PFSK-1 (cell line): Measurements from ENCODE around the gene VSIG10L2.

Experiments used
- FOXP2 ChIP-seq: optimal IDR thresholded peaks from 2 replicates; pipeline ENCODE3; 2011; ENCODE audit warnings: borderline replicate concordance, control low read depth, inconsistent platforms; ENCODE audit not compliant: insufficient read depth; ENCODE audit errors: extremely low read length, extremely low read depth
- POLR2AphosphoS5 ChIP-seq: IDR thresholded peaks from 2 replicates; pipeline ENCODE4 v1.6.1; 2012; ENCODE audit warnings: low read depth, mild to moderate bottlenecking, control low read depth, low read length, moderate library complexity
- SIN3A ChIP-seq: IDR thresholded peaks from 2 replicates; pipeline ENCODE4 v1.6.1; 2012; ENCODE audit warnings: mild to moderate bottlenecking, low read length, moderate library complexity, borderline replicate concordance; ENCODE audit not compliant: insufficient read depth
- TAF1 ChIP-seq: IDR thresholded peaks from 2 replicates; pipeline ENCODE4 v1.6.1; 2012; ENCODE audit warnings: low read length, control low read depth, borderline replicate concordance; ENCODE audit not compliant: insufficient read depth
- TF ChIP-seq, protein P1 (sequence below), 2 experiments: IDR thresholded peaks; 2 replicates each; pipeline versions ENCODE4 v1.6.1 to v1.8.0; 2011 to 2012; ENCODE audit warnings: low read depth in 2 of 2, low read length in 2 of 2, control low read depth in 1 of 2, inconsistent platforms in 1 of 2, mild to moderate bottlenecking in 1 of 2, moderate library complexity in 1 of 2; ENCODE audit not compliant: insufficient read depth in 1 of 2

The VSIG10L2 gene

DNA sequence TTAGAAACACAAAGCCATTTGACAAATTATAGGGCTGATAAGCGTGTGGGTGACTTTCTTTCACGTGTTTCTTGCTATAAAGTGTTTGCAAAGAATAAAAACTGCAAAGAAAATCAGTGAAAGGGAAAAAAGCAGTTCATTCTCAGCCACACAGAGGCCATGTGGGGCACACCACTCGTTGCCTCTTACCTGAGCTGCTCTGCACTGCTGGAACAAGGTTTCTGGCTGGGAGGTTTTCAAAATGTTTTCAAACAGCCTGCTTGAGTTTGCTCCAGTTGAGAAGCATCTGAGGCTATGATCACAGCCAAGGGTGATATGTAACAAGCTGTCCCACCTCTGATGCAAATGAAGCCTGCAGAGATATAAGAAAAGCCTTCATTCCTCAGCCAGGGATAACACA, 14.7 kb upstream of the VSIG10L2 start:
- TF ChIP-seq FOXP2 (no peak), POLR2AphosphoS5 (no peak), TAF1 (no peak), SIN3A (no peak)
- TF ChIP-seq, protein P1, sequence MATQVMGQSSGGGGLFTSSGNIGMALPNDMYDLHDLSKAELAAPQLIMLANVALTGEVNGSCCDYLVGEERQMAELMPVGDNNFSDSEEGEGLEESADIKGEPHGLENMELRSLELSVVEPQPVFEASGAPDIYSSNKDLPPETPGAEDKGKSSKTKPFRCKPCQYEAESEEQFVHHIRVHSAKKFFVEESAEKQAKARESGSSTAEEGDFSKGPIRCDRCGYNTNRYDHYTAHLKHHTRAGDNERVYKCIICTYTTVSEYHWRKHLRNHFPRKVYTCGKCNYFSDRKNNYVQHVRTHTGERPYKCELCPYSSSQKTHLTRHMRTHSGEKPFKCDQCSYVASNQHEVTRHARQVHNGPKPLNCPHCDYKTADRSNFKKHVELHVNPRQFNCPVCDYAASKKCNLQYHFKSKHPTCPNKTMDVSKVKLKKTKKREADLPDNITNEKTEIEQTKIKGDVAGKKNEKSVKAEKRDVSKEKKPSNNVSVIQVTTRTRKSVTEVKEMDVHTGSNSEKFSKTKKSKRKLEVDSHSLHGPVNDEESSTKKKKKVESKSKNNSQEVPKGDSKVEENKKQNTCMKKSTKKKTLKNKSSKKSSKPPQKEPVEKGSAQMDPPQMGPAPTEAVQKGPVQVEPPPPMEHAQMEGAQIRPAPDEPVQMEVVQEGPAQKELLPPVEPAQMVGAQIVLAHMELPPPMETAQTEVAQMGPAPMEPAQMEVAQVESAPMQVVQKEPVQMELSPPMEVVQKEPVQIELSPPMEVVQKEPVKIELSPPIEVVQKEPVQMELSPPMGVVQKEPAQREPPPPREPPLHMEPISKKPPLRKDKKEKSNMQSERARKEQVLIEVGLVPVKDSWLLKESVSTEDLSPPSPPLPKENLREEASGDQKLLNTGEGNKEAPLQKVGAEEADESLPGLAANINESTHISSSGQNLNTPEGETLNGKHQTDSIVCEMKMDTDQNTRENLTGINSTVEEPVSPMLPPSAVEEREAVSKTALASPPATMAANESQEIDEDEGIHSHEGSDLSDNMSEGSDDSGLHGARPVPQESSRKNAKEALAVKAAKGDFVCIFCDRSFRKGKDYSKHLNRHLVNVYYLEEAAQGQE (IDR thresholded peaks at IDR 0.05; ENCODE audit: insufficient read depth in 1 of 2, low read depth in 2 of 2, low read length in 2 of 2) = no peak

DNA sequence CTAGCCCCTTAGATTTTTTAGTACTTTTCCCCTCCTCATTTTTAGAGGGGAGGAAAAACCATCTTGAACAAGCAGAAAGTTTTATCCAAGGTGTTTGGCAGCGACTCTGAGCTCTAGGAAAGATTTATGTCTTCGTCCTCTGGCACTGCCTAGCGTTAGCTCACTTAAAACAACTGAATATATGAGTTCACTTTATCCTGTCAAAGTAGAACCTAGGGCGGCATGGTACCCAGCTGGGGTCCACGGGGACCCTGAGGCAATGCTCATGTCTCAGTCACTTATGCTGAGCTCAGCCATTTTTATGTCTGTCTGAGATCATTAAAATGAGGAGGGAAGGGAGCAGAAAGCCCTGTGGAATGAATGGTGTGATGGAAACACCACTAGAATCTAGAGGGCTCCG, 14.2 kb upstream of the VSIG10L2 start:
- no peak for TF ChIP-seq TAF1
- no peak for TF ChIP-seq FOXP2
- no peak for TF ChIP-seq SIN3A
- TF ChIP-seq POLR2AphosphoS5 = no peak
- TF ChIP-seq, protein P1 (IDR thresholded peaks at IDR 0.05; ENCODE audit: insufficient read depth in 1 of 2, low read depth in 2 of 2, low read length in 2 of 2) = no peak

- TF ChIP-seq POLR2AphosphoS5 = no peak
- no peak for TF ChIP-seq SIN3A
- TF ChIP-seq, protein P1 (IDR thresholded peaks at IDR 0.05; ENCODE audit: insufficient read depth in 1 of 2, low read depth in 2 of 2, low read length in 2 of 2) = no peak
- TF ChIP-seq TAF1 = no peak
Observed at GRCh38 chr11:125932301-125932700, 13.5 kb upstream of the VSIG10L2 start.

DNA sequence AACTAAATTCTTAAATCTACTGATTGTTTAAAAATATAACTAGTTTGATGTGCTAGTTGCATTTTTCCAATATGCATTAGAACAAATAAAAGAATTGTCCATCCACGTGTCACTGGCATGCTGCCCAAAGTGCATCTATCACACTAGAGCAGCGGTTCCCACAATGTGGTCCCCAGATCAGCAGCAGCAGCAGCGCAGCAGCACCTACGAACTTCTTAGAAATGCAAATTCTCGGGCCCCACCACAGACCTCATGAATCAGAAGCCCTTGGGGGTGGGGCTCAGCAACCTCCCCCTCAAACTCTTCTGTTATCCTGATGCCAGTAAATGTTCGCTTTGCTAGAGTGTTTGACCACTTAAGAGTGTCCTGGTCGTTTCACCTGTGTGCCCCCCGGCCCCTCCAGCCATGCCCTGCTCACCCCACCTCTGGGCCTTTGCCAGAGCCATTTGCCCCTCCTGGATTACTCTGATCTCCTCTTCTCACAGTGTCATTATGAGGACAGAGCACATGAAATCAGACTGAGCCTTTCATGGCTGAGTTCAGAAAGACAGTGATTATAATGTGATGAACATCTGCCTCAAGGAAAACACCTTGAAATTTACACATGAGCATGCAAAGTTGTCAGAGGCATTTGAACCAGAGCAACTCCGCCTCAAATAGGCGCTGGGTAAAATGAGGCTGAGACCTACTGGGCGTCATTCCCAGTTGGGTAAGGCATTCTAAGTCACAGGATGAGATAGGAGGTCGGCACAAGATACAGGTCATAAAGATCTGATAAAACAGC, 12.6 kb upstream of the VSIG10L2 start:
- TF ChIP-seq SIN3A (no peak), FOXP2 (no peak)
- TF ChIP-seq, protein P1 (IDR thresholded peaks at IDR 0.05; ENCODE audit: insufficient read depth in 1 of 2, low read depth in 2 of 2, low read length in 2 of 2) = no peak

GRCh38 chr11:125934473-125934872, 11.4 kb upstream of the VSIG10L2 start:
- TF ChIP-seq SIN3A (no peak), POLR2AphosphoS5 (no peak), TAF1 (no peak), FOXP2 (no peak)
- TF ChIP-seq, protein P1 (IDR thresholded peaks at IDR 0.05; ENCODE audit: insufficient read depth in 1 of 2, low read depth in 2 of 2, low read length in 2 of 2) = no peak
